Retinal pigment epithelial cell (primary cell): ENCODE measurements around the gene KIRREL2.

Experiments
- DNase-seq: peaks from one replicate; pipeline ENCODE4 v3.0.0-alpha.2; 2010; ENCODE audit warnings: low read depth
- H3K4me3 ChIP-seq: 2 replicates; pipeline ENCODE4 v1.5.1; 2011; ENCODE audit warnings: mild to moderate bottlenecking, low read length, control low read depth, moderate library complexity
- CTCF ChIP-seq: conservative IDR thresholded peaks from 2 replicates; pipeline ENCODE4 v1.5.1; 2011; ENCODE audit warnings: low read depth, low read length, control low read depth, inconsistent platforms

Gene KIRREL2

DNA sequence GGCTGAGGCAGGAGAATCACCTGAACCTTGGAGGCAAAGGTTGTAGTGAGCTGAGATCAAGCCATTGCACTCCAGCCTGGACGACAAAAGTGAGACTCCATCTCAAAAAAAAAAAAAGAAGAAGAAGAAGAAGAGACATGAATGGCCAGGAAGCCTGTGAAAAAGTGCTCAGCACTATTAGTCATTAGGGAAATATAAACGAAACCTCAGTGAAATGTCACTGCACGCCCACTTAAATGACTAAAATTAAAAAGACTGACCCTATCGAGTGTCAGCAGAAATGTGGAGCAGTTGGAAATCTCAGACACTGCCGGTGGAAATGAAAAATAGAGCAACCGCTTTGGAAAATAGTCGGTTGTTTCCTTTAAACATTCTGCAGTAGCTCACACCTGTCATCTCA is 56.9 kb downstream of the KIRREL2 start:
- no peak overlapping the region for H3K4me3 ChIP-seq
- no peak for DNase-seq
- TF ChIP-seq CTCF = no peak

DNA sequence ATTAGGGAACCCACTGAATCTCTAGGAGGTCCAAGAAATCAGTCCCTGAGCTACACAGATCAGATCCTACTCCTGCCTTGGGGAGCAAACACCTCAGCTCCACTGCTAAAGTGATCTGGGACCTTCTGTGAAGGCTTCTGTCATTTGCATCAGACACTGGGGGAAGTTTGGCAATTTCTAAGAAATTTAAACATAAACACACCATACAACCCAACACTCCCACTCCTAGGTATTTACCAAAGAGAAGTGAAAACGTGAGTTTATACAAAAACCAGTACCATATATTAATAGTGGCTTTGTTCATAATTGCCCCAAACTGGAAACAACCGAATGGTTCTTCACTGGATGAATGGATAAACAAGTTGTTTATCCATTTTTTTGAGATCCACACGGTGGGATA is 58.7 kb downstream of the KIRREL2 start:
- no peak for TF ChIP-seq CTCF
- no peak overlapping the region for H3K4me3 ChIP-seq
- DNase-seq = no peak
